Lower leg skin (tissue), 4 donors: Measurements from ENCODE around the gene UBXN11. TPM values are rescaled to one million over a fixed set of nuclear protein-coding genes. Genes with fewer than 3 reads are reported as not detected.
A peak's percentile ranks its signal among the peaks of the same experiment; 100 is the strongest.
"Not testable (repeated sequence)": the region's sequence is repeated elsewhere in the genome, so short reads cannot be mapped to it uniquely, and the experiment has no call there.

Source experiments
- DNase-seq, 2 donors: peaks; one replicate each; pipeline ENCODE4 v3.0.0-alpha.2; 2019; ENCODE audit warnings: low spot score in 2 of 2
- H3K4me3 ChIP-seq: fragments of 200-600 bp; sonication (generic); 2 replicates; pipeline ENCODE4 v1.5.1; 2017; ENCODE audit warnings: mild to moderate bottlenecking, low read depth; ENCODE audit not compliant: poor library complexity, severe bottlenecking
- POLR2A ChIP-seq, 2 donors: fragments of 450-650 bp; IDR thresholded peaks; one replicate each; pipeline ENCODE4 v1.6.1; 2016 to 2017; ENCODE audit warnings: antibody characterized with exemption in 2 of 2, mild to moderate bottlenecking in 1 of 2, moderate library complexity in 1 of 2
- WGBS, 2 donors: methylation state at CpG; one replicate each; pipeline ENCODE4 v1.1.5; 2018; 5-methylcytosine and 5-hydroxymethylcytosine counted together
- intact Hi-C: fragments of 100-400 bp; cut with DNase I; formaldehyde crosslinking; loops from one replicate; pipeline ENCODE4 v1.15.0; 2023; ENCODE audit warnings: low total_unique reads
- total RNA-seq, 4 donors: library from RNA; depleted of rRNA; stranded (reverse); fragments of >200 nt; gene quantifications; one replicate each; pipeline ENCODE4 v1.1.0, GENCODE V29; 2016
- TF ChIP-seq, protein P1 (sequence below), 3 donors: fragments of 450-650 bp; IDR thresholded peaks; one replicate each; pipeline ENCODE4 v1.5.1; 2016; ENCODE audit warnings: antibody characterized with exemption in 3 of 3, mild to moderate bottlenecking in 3 of 3, moderate library complexity in 2 of 3

UBXN11 gene
- total RNA-seq, 4 donors from 2014 or later: 5.1 to 9.6 (median 5.8) TPM

DNA sequence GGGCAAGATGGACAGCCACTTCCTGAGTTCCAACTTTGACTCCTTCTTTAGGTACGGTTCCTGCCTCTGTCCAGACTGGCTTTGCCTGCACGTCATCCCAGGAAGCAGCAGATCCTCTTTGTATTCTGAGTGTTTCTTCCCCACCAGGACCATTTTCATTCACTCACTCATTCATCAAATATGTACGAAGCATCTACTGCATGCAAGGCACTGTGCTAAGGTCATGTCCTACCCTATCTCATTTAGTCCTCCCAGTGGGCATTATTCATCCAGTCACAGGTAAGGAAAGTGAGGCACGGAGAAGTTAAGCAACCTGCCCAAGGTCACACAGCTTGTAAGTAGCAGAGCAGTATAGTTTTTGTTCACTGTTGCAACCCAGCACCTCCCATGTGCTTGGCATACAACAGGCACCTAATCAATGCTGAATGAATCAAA, 33.6 kb upstream of the UBXN11 start:
- no peak for TF ChIP-seq POLR2A (IDR thresholded peaks at IDR 0.05)
- TF ChIP-seq, protein P1, sequence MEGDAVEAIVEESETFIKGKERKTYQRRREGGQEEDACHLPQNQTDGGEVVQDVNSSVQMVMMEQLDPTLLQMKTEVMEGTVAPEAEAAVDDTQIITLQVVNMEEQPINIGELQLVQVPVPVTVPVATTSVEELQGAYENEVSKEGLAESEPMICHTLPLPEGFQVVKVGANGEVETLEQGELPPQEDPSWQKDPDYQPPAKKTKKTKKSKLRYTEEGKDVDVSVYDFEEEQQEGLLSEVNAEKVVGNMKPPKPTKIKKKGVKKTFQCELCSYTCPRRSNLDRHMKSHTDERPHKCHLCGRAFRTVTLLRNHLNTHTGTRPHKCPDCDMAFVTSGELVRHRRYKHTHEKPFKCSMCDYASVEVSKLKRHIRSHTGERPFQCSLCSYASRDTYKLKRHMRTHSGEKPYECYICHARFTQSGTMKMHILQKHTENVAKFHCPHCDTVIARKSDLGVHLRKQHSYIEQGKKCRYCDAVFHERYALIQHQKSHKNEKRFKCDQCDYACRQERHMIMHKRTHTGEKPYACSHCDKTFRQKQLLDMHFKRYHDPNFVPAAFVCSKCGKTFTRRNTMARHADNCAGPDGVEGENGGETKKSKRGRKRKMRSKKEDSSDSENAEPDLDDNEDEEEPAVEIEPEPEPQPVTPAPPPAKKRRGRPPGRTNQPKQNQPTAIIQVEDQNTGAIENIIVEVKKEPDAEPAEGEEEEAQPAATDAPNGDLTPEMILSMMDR (IDR thresholded peaks at IDR 0.05): no peak
- 73 to 76% methylated on average over 4 of the region's 4 CpGs for WGBS, 2 donors

DNA sequence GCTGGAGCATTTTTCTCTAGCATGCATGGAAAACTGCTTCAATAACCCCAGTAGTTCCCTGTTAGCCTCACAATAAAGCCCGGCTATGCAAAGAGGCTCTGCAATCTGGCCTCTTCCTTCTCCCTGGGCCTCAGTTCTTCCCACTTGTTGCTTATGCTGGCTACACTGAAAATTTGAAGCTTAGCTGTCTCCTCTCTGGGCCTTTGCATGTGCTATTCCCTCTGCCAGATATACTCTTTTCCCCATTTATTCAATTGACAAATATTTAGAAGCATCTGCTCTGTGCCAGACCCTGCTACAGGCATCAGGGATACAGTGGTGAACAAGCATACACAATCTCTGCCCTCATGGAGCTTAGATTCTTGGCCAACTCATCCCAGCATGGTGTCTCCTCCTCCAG, 32.2 kb upstream of the UBXN11 start:
- intact Hi-C loops: no loop called here
- WGBS, 2 donors: 93 to 95% methylated on average over 1 of the region's 1 CpG
- no peak for DNase-seq
- H3K4me3 ChIP-seq: no peak overlapping the region
- TF ChIP-seq, protein P1 (IDR thresholded peaks at IDR 0.05): no peak
- TF ChIP-seq POLR2A (IDR thresholded peaks at IDR 0.05): no peak

More for the DNA sequence above, 33.6 kb upstream of the UBXN11 start:
- intact Hi-C loops: no loop called here
- H3K4me3 ChIP-seq: no peak overlapping the region
- no peak for DNase-seq

DNA sequence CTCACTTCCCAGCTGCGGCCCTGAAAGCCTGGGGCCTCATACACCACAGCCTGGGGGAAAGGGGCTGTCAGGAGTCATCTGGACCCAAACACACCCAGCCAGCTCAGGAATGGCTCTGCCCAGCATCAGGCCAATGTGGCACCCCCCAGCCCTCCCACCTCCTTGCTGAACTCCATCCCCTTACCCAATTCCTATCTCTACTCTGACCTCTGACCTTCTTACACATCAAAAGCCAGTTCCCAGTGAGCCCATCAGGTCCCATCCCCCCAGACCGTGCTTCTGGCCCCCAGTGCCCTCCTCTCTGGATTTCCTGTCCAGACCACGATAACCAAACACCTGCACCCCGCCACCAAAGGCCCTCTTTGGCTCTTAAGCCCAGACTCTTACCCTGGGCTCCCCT, 31.2 kb upstream of the UBXN11 start:
- 77 to 91% methylated on average over 4 of the region's 4 CpGs for WGBS, 2 donors
- DNase-seq: no peak
- no peak overlapping the region for H3K4me3 ChIP-seq
- TF ChIP-seq, protein P1 (IDR thresholded peaks at IDR 0.05): no peak
- no peak for TF ChIP-seq POLR2A (IDR thresholded peaks at IDR 0.05)
- intact Hi-C loops: no loop called here

GRCh38 chr1:26337206-26337535, 30.7 kb upstream of the UBXN11 start:
- no peak for DNase-seq
- WGBS, 2 donors: 89 to 93% methylated on average over 6 to 7 of the region's 7 CpGs
- TF ChIP-seq POLR2A (IDR thresholded peaks at IDR 0.05): no peak
- TF ChIP-seq, protein P1 (IDR thresholded peaks at IDR 0.05): no peak
- intact Hi-C loops: no loop called here
- H3K4me3 ChIP-seq: no peak overlapping the region

- no peak for TF ChIP-seq POLR2A (IDR thresholded peaks at IDR 0.05)
- H3K4me3 ChIP-seq: no peak overlapping the region
- peak; percentile 78 to 94 for DNase-seq
- intact Hi-C loops: no loop called here
- 14 to 21% methylated on average over 25 to 37 of the region's 52 CpGs for WGBS, 2 donors
These were observed 30.2 kb upstream of the UBXN11 start for GRCh38 chr1:26336477-26337205.

- DNase-seq: no peak
- TF ChIP-seq, protein P1 (IDR thresholded peaks at IDR 0.05): no peak
- TF ChIP-seq POLR2A (IDR thresholded peaks at IDR 0.05): no peak
- intact Hi-C loops: no loop called here
- H3K4me3 ChIP-seq: peak overlapping the region; percentile 35
- WGBS, 2 donors: 4% methylated on average over 34 to 41 of the region's 41 CpGs
These were observed 29.5 kb upstream of the UBXN11 start for GRCh38 chr1:26335774-26336476.

DNA sequence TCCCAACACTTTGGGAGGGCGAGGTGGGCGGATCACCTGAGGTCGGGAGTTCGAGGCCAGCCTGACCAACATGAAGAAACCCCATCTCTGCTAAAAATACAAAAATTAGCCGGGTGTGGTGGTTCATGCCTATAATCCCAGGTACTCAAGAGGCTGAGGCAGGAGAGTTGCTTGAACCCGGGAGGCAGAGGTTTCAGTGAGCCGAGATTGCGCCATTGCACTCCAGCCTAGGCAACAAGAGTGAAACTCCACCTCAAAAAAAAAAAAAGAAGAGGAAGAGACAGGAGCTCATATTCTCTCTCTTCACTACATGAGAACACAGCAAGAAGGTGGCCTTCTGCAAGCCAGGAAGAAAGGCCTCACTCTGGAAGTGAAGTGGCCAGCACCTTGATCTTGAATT, 26.9 kb upstream of the UBXN11 start:
- 86 to 90% methylated on average over 8 of the region's 8 CpGs for WGBS, 2 donors
- DNase-seq, H3K4me3 ChIP-seq, intact Hi-C loops: not testable (repeated sequence)
